GM21367 (cell line): ENCODE measurements around the gene KRCC1.

Experiments used
- ATAC-seq: cut with Tn5 transposase; IDR thresholded peaks from one replicate; pipeline ENCODE4 v1.9.1; 2021; ENCODE audit not compliant: unreplicated experiment

Gene KRCC1

GRCh38 chr2:88078643-88079172, 23.1 kb upstream of the KRCC1 start:
- ATAC-seq = no peak

- ATAC-seq = no peak
Observed at GRCh38 chr2:88077080-88077479, 21.5 kb upstream of the KRCC1 start.

- no peak for ATAC-seq
Observed at GRCh38 chr2:88074854-88075292, 19.3 kb upstream of the KRCC1 start.

- no peak for ATAC-seq
Observed at GRCh38 chr2:88074150-88074549, 18.6 kb upstream of the KRCC1 start.

GRCh38 chr2:88071365-88071764, 15.8 kb upstream of the KRCC1 start:
- no peak for ATAC-seq

GRCh38 chr2:88070055-88070454, 14.5 kb upstream of the KRCC1 start:
- no peak for ATAC-seq

GRCh38 chr2:88069117-88069516, 13.5 kb upstream of the KRCC1 start:
- no peak for ATAC-seq

- ATAC-seq = no peak
Observed at GRCh38 chr2:88068044-88068443, 12.5 kb upstream of the KRCC1 start.

GRCh38 chr2:88067598-88067997, 12.0 kb upstream of the KRCC1 start, which contains the start of gene SMYD1:
SMYD1 (plus strand) TSS chr2:88067825; CDS start chr2:88067865, 40 bp downstream.
- no peak for ATAC-seq

GRCh38 chr2:88067189-88067588, 11.6 kb upstream of the KRCC1 start:
- no peak for ATAC-seq

GRCh38 chr2:88066543-88066942, 11.0 kb upstream of the KRCC1 start:
- no peak for ATAC-seq

- no peak for ATAC-seq
Observed at GRCh38 chr2:88061295-88061694, 5.7 kb upstream of the KRCC1 start.

- ATAC-seq = no peak
Observed at GRCh38 chr2:88060907-88061275, 5.3 kb upstream of the KRCC1 start.

GRCh38 chr2:88059979-88060906, 4.7 kb upstream of the KRCC1 start:
- ATAC-seq = peak; percentile 35

GRCh38 chr2:88058191-88058590, 2.6 kb upstream of the KRCC1 start:
- ATAC-seq = no peak

- no peak for ATAC-seq
Observed at GRCh38 chr2:88057437-88057844, 1.9 kb upstream of the KRCC1 start.

GRCh38 chr2:88054782-88055370, 707 bp downstream of the KRCC1 start:
- ATAC-seq = no peak

GRCh38 chr2:88053934-88054781, 1.4 kb downstream of the KRCC1 start:
- ATAC-seq = no peak

- ATAC-seq = no peak
Observed at GRCh38 chr2:88053296-88053695, 2.3 kb downstream of the KRCC1 start.

- ATAC-seq = no peak
Observed at GRCh38 chr2:88051792-88052191, 3.8 kb downstream of the KRCC1 start.

GRCh38 chr2:88049622-88050021, 6.0 kb downstream of the KRCC1 start:
- ATAC-seq = no peak
